Ishikawa (cell line): ENCODE data around the gene ESR1.

Experiments used
- CEBPB ChIP-seq: IDR thresholded peaks from 2 replicates; pipeline ENCODE4 v1.6.1; 2012
- CREB1 ChIP-seq: IDR thresholded peaks from 2 replicates; pipeline ENCODE4 v1.6.1; 2012; ENCODE audit warnings: low read depth
- EGR1 ChIP-seq: IDR thresholded peaks from 2 replicates; pipeline ENCODE4 v1.6.1; 2012
- EP300 ChIP-seq: IDR thresholded peaks from 2 replicates; pipeline ENCODE4 v1.6.1; 2012; ENCODE audit warnings: borderline replicate concordance
- FOXM1 ChIP-seq: IDR thresholded peaks from 2 replicates; pipeline ENCODE4 v1.6.1; 2012; ENCODE audit warnings: low read depth, borderline replicate concordance
- MAX ChIP-seq: IDR thresholded peaks from 2 replicates; pipeline ENCODE4 v1.6.1; 2012
- NFIC ChIP-seq: IDR thresholded peaks from 2 replicates; pipeline ENCODE4 v1.6.1; 2012
- RAD21 ChIP-seq: IDR thresholded peaks from 2 replicates; pipeline ENCODE4 v1.6.1; 2012; ENCODE audit warnings: low read depth
- REST ChIP-seq: IDR thresholded peaks from 2 replicates; pipeline ENCODE4 v1.6.1; 2012; ENCODE audit warnings: low read depth, mild to moderate bottlenecking
- TAF1 ChIP-seq: IDR thresholded peaks from 2 replicates; pipeline ENCODE4 v1.6.1; 2012; ENCODE audit warnings: low read depth, mild to moderate bottlenecking
- TCF12 ChIP-seq: IDR thresholded peaks from 2 replicates; pipeline ENCODE4 v1.6.1; 2012; ENCODE audit warnings: low read depth
- TEAD4 ChIP-seq: IDR thresholded peaks from 2 replicates; pipeline ENCODE4 v1.6.1; 2012
- USF1 ChIP-seq: IDR thresholded peaks from 2 replicates; pipeline ENCODE4 v1.6.1; 2012
- YY1 ChIP-seq: IDR thresholded peaks from 2 replicates; pipeline ENCODE4 v1.6.1; 2012; ENCODE audit warnings: low read depth
- ZBTB7A ChIP-seq: IDR thresholded peaks from 2 replicates; pipeline ENCODE4 v1.6.1; 2012; ENCODE audit warnings: low read depth

Gene ESR1

GRCh38 chr6:152018876-152019275 is 211.4 kb downstream of the ESR1 start:
- TF ChIP-seq TEAD4 (no peak), USF1 (no peak), TAF1 (no peak), EGR1 (no peak), TCF12 (no peak), EP300 (no peak), CEBPB (no peak), YY1 (no peak), FOXM1 (no peak), NFIC (no peak)

GRCh38 chr6:152022303-152022702 is 214.8 kb downstream of the ESR1 start:
- TF ChIP-seq RAD21 (no peak), ZBTB7A (no peak), USF1 (no peak), TEAD4 (no peak)

- no peak for TF ChIP-seq TCF12
- no peak for TF ChIP-seq TAF1
- TF ChIP-seq RAD21: no peak
- no peak for TF ChIP-seq USF1
- TF ChIP-seq FOXM1: no peak
- no peak for TF ChIP-seq EP300
- no peak for TF ChIP-seq MAX
- TF ChIP-seq EGR1: no peak
- no peak for TF ChIP-seq REST
- no peak for TF ChIP-seq ZBTB7A
- TF ChIP-seq TEAD4: no peak
- no peak for TF ChIP-seq NFIC
- no peak for TF ChIP-seq CREB1
- TF ChIP-seq YY1: no peak
- no peak for TF ChIP-seq CEBPB
Observed at GRCh38 chr6:152023613-152024012, 216.1 kb downstream of the ESR1 start.

- no peak for TF ChIP-seq USF1
- TF ChIP-seq TEAD4: no peak
- TF ChIP-seq EGR1: no peak
- TF ChIP-seq NFIC: no peak
- TF ChIP-seq EP300: no peak
- TF ChIP-seq REST: no peak
- TF ChIP-seq YY1: no peak
- no peak for TF ChIP-seq TAF1
Observed at GRCh38 chr6:152026291-152026690, 218.8 kb downstream of the ESR1 start.

- TF ChIP-seq FOXM1 (no peak), TEAD4 (no peak), USF1 (no peak), YY1 (no peak), REST (no peak), ZBTB7A (no peak), MAX (no peak), EGR1 (no peak), NFIC (no peak)
Observed at GRCh38 chr6:152034631-152035030, 227.1 kb downstream of the ESR1 start.
